ENCODE data around the gene GABRA1. TPM values are rescaled to one million over a fixed set of nuclear protein-coding genes. Genes with fewer than 3 reads are reported as not detected.

Gene GABRA1
- polyA plus RNA-seq, 2 of the 4 experiments (the other 2 are of a cell fraction) = not detected

GRCh38 chr5:161899590-161899989 is 51.7 kb downstream of the GABRA1 start:
- DNase-seq (ENCODE audit: low read depth in 1 of 2, low spot score in 1 of 2) (no peak), FAIRE-seq (no peak), ATAC-seq (no peak)
- no peaks in the 10 kb centered on the region for H3K4me1 ChIP-seq
- TF ChIP-seq ZC3H11A (IDR thresholded peaks at IDR 0.05) (no peak), SMC3 (IDR thresholded peaks at IDR 0.05) (no peak), KDM5A (IDR thresholded peaks at IDR 0.05) (no peak), NR3C1 (IDR thresholded peaks at IDR 0.05) (no peak), POLR2A (IDR thresholded peaks at IDR 0.05; ENCODE audit: low read length) (no peak), GATA3 (IDR thresholded peaks at IDR 0.05; ENCODE audit: borderline replicate concordance) (no peak), HOXB5 (CRISPR knock-in tag; IDR thresholded peaks at IDR 0.05) (no peak), HMGXB4 (CRISPR knock-in tag; IDR thresholded peaks at IDR 0.05; ENCODE audit: borderline replicate concordance) (no peak), BHLHE40 (IDR thresholded peaks at IDR 0.05; ENCODE audit: low read depth, low read length) (no peak)
- H3K4me2 ChIP-seq = no peak overlapping the region
- H3K27ac ChIP-seq = no peak overlapping the region
- no peaks in the 10 kb centered on the region for H3K9me3 ChIP-seq
- POLR2A ChIA-PET = no interaction called here
- no peak overlapping the region for H3K4me3 ChIP-seq
- CTCF ChIA-PET = no interaction called here

GRCh38 chr5:161900981-161901380 is 53.1 kb downstream of the GABRA1 start:
- no peaks in the 10 kb centered on the region for H3K9me3 ChIP-seq
- H3K4me1 ChIP-seq = no peaks in the 10 kb centered on the region
- 0% methylated on average over 1 of the region's 1 CpG for WGBS (ENCODE audit: missing lambda C conversion rate)
- ChIA-PET CTCF (no interaction called here), POLR2A (no interaction called here)
- no peak for ATAC-seq
- no peak overlapping the region for H3K4me3 ChIP-seq
- FAIRE-seq = no peak
- no peak overlapping the region for H3K4me2 ChIP-seq
- DNase-seq (ENCODE audit: low read depth in 1 of 2, low spot score in 1 of 2) = no peak
- no peak overlapping the region for H3K27ac ChIP-seq
- TF ChIP-seq HDAC2 (IDR thresholded peaks at IDR 0.05) (no peak), POLR2A (IDR thresholded peaks at IDR 0.05; ENCODE audit: low read length) (no peak), RFX5 (IDR thresholded peaks at IDR 0.05) (no peak), TFCP2L1 (CRISPR knock-in tag; IDR thresholded peaks at IDR 0.05) (no peak), MAZ (IDR thresholded peaks at IDR 0.05; ENCODE audit: borderline replicate concordance, low read depth, low read length) (no peak), EP300 (IDR thresholded peaks at IDR 0.05) (no peak), ZSCAN20 (CRISPR knock-in tag; IDR thresholded peaks at IDR 0.05) (no peak), POLR2AphosphoS2 (conservative IDR thresholded peaks at IDR 0.05; ENCODE audit: low read length) (no peak), ATOH8 (CRISPR knock-in tag; IDR thresholded peaks at IDR 0.05; ENCODE audit: low read depth) (no peak), RCOR1 (IDR thresholded peaks at IDR 0.05; ENCODE audit: low read depth, low read length) (no peak)

GRCh38 chr5:161921781-161922180 is 73.9 kb downstream of the GABRA1 start:
- no peaks in the 10 kb centered on the region for H3K4me1 ChIP-seq
- H3K4me3 ChIP-seq = no peak overlapping the region
- no peak overlapping the region for H3K4me2 ChIP-seq
- CTCF ChIA-PET = no interaction called here
- no peak for FAIRE-seq
- H3K27ac ChIP-seq = no peak overlapping the region
- DNase-seq (ENCODE audit: low read depth in 1 of 2, low spot score in 1 of 2) = no peak
- POLR2A ChIA-PET = no interaction called here
- no peak for ATAC-seq
- 0% methylated on average over 1 of the region's 1 CpG for WGBS (ENCODE audit: missing lambda C conversion rate)
- H3K9me3 ChIP-seq = no peaks in the 10 kb centered on the region
- no peak for TF ChIP-seq POLR2AphosphoS2 (conservative IDR thresholded peaks at IDR 0.05; ENCODE audit: low read length)
- TF ChIP-seq ZNF302 (CRISPR knock-in tag; IDR thresholded peaks at IDR 0.05) = no peak
- no peak for TF ChIP-seq RARB (CRISPR knock-in tag; IDR thresholded peaks at IDR 0.05)
- TF ChIP-seq HEYL (CRISPR knock-in tag; IDR thresholded peaks at IDR 0.05) = no peak
- TF ChIP-seq HOXB13 (CRISPR knock-in tag; IDR thresholded peaks at IDR 0.05; ENCODE audit: low read depth) = no peak
- no peak for TF ChIP-seq CBX8 (IDR thresholded peaks at IDR 0.05)
- no peak for TF ChIP-seq ZSCAN20 (CRISPR knock-in tag; IDR thresholded peaks at IDR 0.05)
- no peak for TF ChIP-seq TP53 (CRISPR knock-in tag; IDR thresholded peaks at IDR 0.05)
- TF ChIP-seq HDAC2 (IDR thresholded peaks at IDR 0.05) = no peak
- TF ChIP-seq KDM5A (IDR thresholded peaks at IDR 0.05) = no peak
- no peak for TF ChIP-seq RCOR1 (IDR thresholded peaks at IDR 0.05; ENCODE audit: low read depth, low read length)
- TF ChIP-seq ZFP36 (IDR thresholded peaks at IDR 0.05; ENCODE audit: borderline replicate concordance, partially characterized antibody) = no peak
- no peak for TF ChIP-seq KDM1A (IDR thresholded peaks at IDR 0.05; ENCODE audit: low read depth)

Data from A549 (cell line).